HepG2 (cell line): ENCODE data around the gene ATPAF1. TPM values are rescaled to one million over a fixed set of nuclear protein-coding genes. Genes with fewer than 3 reads are reported as not detected.
A peak's percentile ranks its signal among the peaks of the same experiment; 100 is the strongest.

Source experiments
- ATAD3A ChIP-seq: sonication (generic); formaldehyde crosslinking; IDR thresholded peaks from 2 replicates; pipeline ENCODE4 v1.4.0; 2020; ENCODE audit warnings: missing genetic modification reagents
- BCL6 ChIP-seq: IDR thresholded peaks from 2 replicates; pipeline ENCODE4 v1.6.1; 2016; ENCODE audit warnings: missing genetic modification reagents, missing compliant biosample characterization
- BORCS8-MEF2B ChIP-seq: sonication (generic); formaldehyde crosslinking; IDR thresholded peaks from 2 replicates; pipeline ENCODE4 v1.8.0; 2022; ENCODE audit warnings: mild to moderate bottlenecking, missing genetic modification reagents
- HNF4A ChIP-seq: sonication (generic); formaldehyde crosslinking; IDR thresholded peaks from 2 replicates; pipeline ENCODE4 v1.4.0; 2020; ENCODE audit warnings: missing genetic modification reagents
- HNRNPK ChIP-seq: fragments of 200-400 bp; formaldehyde crosslinking; IDR thresholded peaks from 2 replicates; pipeline ENCODE4 v1.6.1; 2018; ENCODE audit warnings: low read length, low read depth, moderate library complexity, mild to moderate bottlenecking; ENCODE audit not compliant: poor library complexity, severe bottlenecking
- KLF15 ChIP-seq: sonication (generic); formaldehyde crosslinking; IDR thresholded peaks from 2 replicates; pipeline ENCODE4 v1.8.1; 2023; ENCODE audit warnings: borderline replicate concordance, mild to moderate bottlenecking, inconsistent platforms, missing genetic modification reagents, mixed read lengths
- MAFF ChIP-seq: IDR thresholded peaks from 2 replicates; pipeline ENCODE4 v1.6.1; 2011; ENCODE audit warnings: low read depth, low read length, improper control_type of control experiment
- MED1 ChIP-seq: sonication (generic); formaldehyde crosslinking; IDR thresholded peaks from 2 replicates; pipeline ENCODE4 v1.4.0; 2020; ENCODE audit warnings: missing genetic modification reagents
- MIXL1 ChIP-seq: IDR thresholded peaks from 2 replicates; pipeline ENCODE4 v1.6.1; 2016
- NR2F1 ChIP-seq, 2 experiments: fragments of 450-650 bp in 1 of 2; formaldehyde crosslinking in 1 of 2; IDR thresholded peaks; 2 replicates each; pipeline versions ENCODE4 v1.5.0 to v1.6.1; 2016 to 2020; ENCODE audit warnings: mild to moderate bottlenecking in 1 of 2, missing compliant biosample characterization in 1 of 2, missing genetic modification reagents in 1 of 2, moderate library complexity in 1 of 2
- POLR2G ChIP-seq: fragments of 200-400 bp; formaldehyde crosslinking; IDR thresholded peaks from 2 replicates; pipeline ENCODE4 v1.6.1; 2018; ENCODE audit warnings: mild to moderate bottlenecking, low read depth, low read length, moderate library complexity
- SRSF1 ChIP-seq: fragments of 200-400 bp; formaldehyde crosslinking; optimal IDR thresholded peaks from 2 replicates; pipeline ENCODE3; 2017; ENCODE audit warnings: mild to moderate bottlenecking, low read depth, low read length, moderate library complexity
- TP53 ChIP-seq: sonication (generic); formaldehyde crosslinking; conservative IDR thresholded peaks from 2 replicates; pipeline ENCODE4 v1.4.0; 2020; ENCODE audit warnings: missing genetic modification reagents
- ZNF501 ChIP-seq: sonication (generic); formaldehyde crosslinking; IDR thresholded peaks from 2 replicates; pipeline ENCODE4 v1.5.1; 2020; ENCODE audit warnings: mild to moderate bottlenecking, moderate library complexity, missing genetic modification reagents
- ZNF607 ChIP-seq: sonication (generic); formaldehyde crosslinking; IDR thresholded peaks from 2 replicates; pipeline ENCODE4 v1.5.1; 2020; ENCODE audit warnings: missing genetic modification reagents, mild to moderate bottlenecking, borderline replicate concordance
- ZNF766 ChIP-seq: sonication (generic); formaldehyde crosslinking; IDR thresholded peaks from 2 replicates; pipeline ENCODE4 v1.5.0; 2020; ENCODE audit warnings: missing genetic modification reagents, borderline replicate concordance
- ZNF781 ChIP-seq: sonication (generic); formaldehyde crosslinking; IDR thresholded peaks from 2 replicates; pipeline ENCODE4 v1.5.1; 2020; ENCODE audit warnings: borderline replicate concordance, mild to moderate bottlenecking, missing genetic modification reagents; ENCODE audit errors: not compliant biosample characterization
- polyA plus RNA-seq, 8 experiments: library from polyadenylated mRNA; depleted of rRNA in 3 of 8; stranded (reverse) in 7 of 8; unstranded in 1 of 8; fragments of >200 nt; fragmentation: Illumina TruSeq in 4 of 8; extraction: Trizol in 4 of 8; gene quantifications; 2 replicates each; pipeline versions ENCODE4 v1.2.1 to v1.2.3, GENCODE V29; 2011 to 2016; ENCODE audit warnings: low read depth in 4 of 8, missing spikeins in 1 of 8, mixed read lengths in 1 of 8; ENCODE audit not compliant: insufficient read depth in 1 of 8
- total RNA-seq, 5 experiments: library from RNA; depleted of rRNA; stranded (reverse); fragments of >200 nt; fragmentation: Illumina TruSeq; extraction: Trizol; gene quantifications; 2 replicates each; pipeline ENCODE4 v1.2.3, GENCODE V29; 2016; ENCODE audit warnings: low read depth in 1 of 5
- TF ChIP-seq, protein P1 (sequence below): sonication (generic); formaldehyde crosslinking; IDR thresholded peaks from 2 replicates; pipeline ENCODE4 v1.8.1; 2022; ENCODE audit warnings: mild to moderate bottlenecking, missing genetic modification reagents
- TF ChIP-seq, protein P2 (sequence below): sonication (generic); formaldehyde crosslinking; IDR thresholded peaks from 2 replicates; pipeline ENCODE4 v1.4.0; 2020; ENCODE audit warnings: missing genetic modification reagents
- TF ChIP-seq, protein P3 (sequence below): sonication (generic); formaldehyde crosslinking; IDR thresholded peaks from 2 replicates; pipeline ENCODE4 v1.4.0; 2020; ENCODE audit warnings: missing genetic modification reagents
- TF ChIP-seq, protein P4 (sequence below): sonication (generic); formaldehyde crosslinking; IDR thresholded peaks from 2 replicates; pipeline ENCODE4 v1.8.1; 2023; ENCODE audit warnings: mild to moderate bottlenecking, missing genetic modification reagents
- TF ChIP-seq, protein P5 (sequence below): IDR thresholded peaks from 2 replicates; pipeline ENCODE4 v1.6.1; 2012; ENCODE audit warnings: low read depth, low read length, improper control_type of control experiment

Gene ATPAF1
- total and polyA plus RNA-seq, 2 of the 13 experiments (the other 11 are each of a cell fraction or from before 2014, with no cell fraction given), result 66.6 to 76.7 TPM

DNA sequence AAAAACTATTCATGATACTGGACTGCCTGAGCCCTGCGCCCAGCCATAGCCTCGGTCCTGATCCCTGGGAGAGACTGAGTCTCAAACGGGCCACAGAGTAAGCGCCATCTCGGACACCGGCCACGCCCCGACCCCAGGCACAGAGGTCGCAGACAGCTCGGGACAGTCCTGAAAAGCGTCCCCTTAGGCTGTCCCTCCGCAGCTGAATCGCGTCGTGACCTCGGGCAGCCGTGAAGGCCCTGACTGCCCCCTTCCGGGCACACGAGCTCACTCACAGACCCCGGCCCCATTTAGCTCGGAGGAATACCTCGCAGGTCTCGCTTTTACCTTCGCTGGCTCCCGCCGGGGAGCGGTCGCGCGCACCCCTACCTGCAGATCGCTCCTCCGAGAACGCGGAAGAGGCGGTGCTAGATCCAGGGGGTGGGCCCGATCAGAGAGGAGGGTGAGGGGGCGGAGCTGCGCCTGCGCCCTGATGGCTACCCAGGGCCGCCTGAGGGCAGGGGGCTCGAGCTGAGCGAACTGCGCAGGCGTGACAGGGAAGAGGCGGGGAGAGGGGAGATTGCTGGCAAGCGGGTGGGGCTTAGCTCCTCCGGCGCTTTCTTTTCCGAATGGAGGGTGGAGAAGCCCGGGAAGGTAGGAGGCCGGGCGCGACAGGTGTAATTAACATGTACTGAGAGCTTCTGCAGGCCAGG lies 64.2 kb downstream of the ATPAF1 start, which contains the start of gene MKNK1 (continued):
- peak; percentile 75 for TF ChIP-seq SRSF1
- TF ChIP-seq TP53 (CRISPR knock-in tag), result peak; percentile 71; the same call in 1 of the 2 replicates
- TF ChIP-seq, protein P1, sequence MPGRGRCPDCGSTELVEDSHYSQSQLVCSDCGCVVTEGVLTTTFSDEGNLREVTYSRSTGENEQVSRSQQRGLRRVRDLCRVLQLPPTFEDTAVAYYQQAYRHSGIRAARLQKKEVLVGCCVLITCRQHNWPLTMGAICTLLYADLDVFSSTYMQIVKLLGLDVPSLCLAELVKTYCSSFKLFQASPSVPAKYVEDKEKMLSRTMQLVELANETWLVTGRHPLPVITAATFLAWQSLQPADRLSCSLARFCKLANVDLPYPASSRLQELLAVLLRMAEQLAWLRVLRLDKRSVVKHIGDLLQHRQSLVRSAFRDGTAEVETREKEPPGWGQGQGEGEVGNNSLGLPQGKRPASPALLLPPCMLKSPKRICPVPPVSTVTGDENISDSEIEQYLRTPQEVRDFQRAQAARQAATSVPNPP, result no peak
- TF ChIP-seq MAFF, result no peak
- TF ChIP-seq, protein P2, sequence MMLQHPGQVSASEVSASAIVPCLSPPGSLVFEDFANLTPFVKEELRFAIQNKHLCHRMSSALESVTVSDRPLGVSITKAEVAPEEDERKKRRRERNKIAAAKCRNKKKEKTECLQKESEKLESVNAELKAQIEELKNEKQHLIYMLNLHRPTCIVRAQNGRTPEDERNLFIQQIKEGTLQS (CRISPR knock-in tag), result no peak
- peak; percentile 87 for TF ChIP-seq ZNF766 (CRISPR knock-in tag)
- TF ChIP-seq KLF15 (CRISPR knock-in tag), result no peak
- TF ChIP-seq ATAD3A (CRISPR knock-in tag), result no peak
- TF ChIP-seq ZNF607, result no peak; the same call in 1 of the 2 replicates
- TF ChIP-seq ZNF781 (CRISPR knock-in tag), result no peak
- TF ChIP-seq, protein P3, sequence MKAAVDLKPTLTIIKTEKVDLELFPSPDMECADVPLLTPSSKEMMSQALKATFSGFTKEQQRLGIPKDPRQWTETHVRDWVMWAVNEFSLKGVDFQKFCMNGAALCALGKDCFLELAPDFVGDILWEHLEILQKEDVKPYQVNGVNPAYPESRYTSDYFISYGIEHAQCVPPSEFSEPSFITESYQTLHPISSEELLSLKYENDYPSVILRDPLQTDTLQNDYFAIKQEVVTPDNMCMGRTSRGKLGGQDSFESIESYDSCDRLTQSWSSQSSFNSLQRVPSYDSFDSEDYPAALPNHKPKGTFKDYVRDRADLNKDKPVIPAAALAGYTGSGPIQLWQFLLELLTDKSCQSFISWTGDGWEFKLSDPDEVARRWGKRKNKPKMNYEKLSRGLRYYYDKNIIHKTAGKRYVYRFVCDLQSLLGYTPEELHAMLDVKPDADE (CRISPR knock-in tag), result no peak
- TF ChIP-seq POLR2G, result peak; percentile 97
- peak; percentile 15 for TF ChIP-seq HNRNPK
- TF ChIP-seq, protein P4, sequence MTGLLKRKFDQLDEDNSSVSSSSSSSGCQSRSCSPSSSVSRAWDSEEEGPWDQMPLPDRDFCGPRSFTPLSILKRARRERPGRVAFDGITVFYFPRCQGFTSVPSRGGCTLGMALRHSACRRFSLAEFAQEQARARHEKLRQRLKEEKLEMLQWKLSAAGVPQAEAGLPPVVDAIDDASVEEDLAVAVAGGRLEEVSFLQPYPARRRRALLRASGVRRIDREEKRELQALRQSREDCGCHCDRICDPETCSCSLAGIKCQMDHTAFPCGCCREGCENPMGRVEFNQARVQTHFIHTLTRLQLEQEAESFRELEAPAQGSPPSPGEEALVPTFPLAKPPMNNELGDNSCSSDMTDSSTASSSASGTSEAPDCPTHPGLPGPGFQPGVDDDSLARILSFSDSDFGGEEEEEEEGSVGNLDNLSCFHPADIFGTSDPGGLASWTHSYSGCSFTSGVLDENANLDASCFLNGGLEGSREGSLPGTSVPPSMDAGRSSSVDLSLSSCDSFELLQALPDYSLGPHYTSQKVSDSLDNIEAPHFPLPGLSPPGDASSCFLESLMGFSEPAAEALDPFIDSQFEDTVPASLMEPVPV (CRISPR knock-in tag), result peak; percentile 76; the same call in 1 of the 2 replicates
- TF ChIP-seq HNF4A, result no peak
- peak in 1 of 2 experiments; percentile 26; a peak in 1 of 4 replicates for TF ChIP-seq NR2F1 (CRISPR knock-in tag; IDR thresholded peaks at IDR 0.05)
- peak; percentile 26; the same call in 1 of the 2 replicates for TF ChIP-seq MED1 (CRISPR knock-in tag)
- peak; percentile 63 for TF ChIP-seq BCL6 (CRISPR knock-in tag)
- TF ChIP-seq ZNF501 (CRISPR knock-in tag), result peak; percentile 88; the same call in 1 of the 2 replicates
- peak; percentile 77; the same call in 1 of the 2 replicates for TF ChIP-seq BORCS8-MEF2B
- TF ChIP-seq, protein P5, sequence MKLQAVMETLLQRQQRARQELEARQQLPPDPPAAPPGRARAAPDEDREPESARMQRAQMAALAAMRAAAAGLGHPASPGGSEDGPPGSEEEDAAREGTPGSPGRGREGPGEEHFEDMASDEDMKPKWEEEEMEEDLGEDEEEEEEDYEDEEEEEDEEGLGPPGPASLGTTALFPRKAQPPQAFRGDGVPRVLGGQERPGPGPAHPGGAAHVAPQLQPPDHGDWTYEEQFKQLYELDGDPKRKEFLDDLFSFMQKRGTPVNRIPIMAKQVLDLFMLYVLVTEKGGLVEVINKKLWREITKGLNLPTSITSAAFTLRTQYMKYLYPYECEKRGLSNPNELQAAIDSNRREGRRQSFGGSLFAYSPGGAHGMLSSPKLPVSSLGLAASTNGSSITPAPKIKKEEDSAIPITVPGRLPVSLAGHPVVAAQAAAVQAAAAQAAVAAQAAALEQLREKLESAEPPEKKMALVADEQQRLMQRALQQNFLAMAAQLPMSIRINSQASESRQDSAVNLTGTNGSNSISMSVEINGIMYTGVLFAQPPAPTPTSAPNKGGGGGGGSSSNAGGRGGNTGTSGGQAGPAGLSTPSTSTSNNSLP, result peak; percentile 54; the same call in 1 of the 2 replicates
- TF ChIP-seq MIXL1, result no peak
